Astrocyte (in vitro differentiated cells and primary cell): ENCODE measurements around the gene ZNF280D. TPM values are rescaled to one million over a fixed set of nuclear protein-coding genes. Genes with fewer than 3 reads are reported as not detected.
"Not testable (repeated sequence)": the region's sequence is repeated elsewhere in the genome, so short reads cannot be mapped to it uniquely, and the experiment has no call there.

Experiments
- DNase-seq: peaks from one replicate; pipeline ENCODE4 v3.0.0-alpha.2; 2010; ENCODE audit warnings: low read depth
- FAIRE-seq: peaks from 2 replicates; lab custom pipeline; 2011; peaks lifted over from hg19 to GRCh38; lab: Jason Lieb, UNC
- H2AFZ ChIP-seq: 2 replicates; pipeline ENCODE4 v1.6.0; 2012; ENCODE audit warnings: low read depth, low read length, inconsistent platforms
- H3K27ac ChIP-seq: 2 replicates; pipeline ENCODE4 v1.5.1; 2011; ENCODE audit warnings: low read depth, low read length, inconsistent platforms
- H3K27me3 ChIP-seq: 2 replicates; pipeline ENCODE4 v1.6.0; 2011; ENCODE audit warnings: low read length, inconsistent platforms; ENCODE audit not compliant: insufficient read depth
- H3K36me3 ChIP-seq: 2 replicates; pipeline ENCODE4 v1.5.1; 2011; ENCODE audit warnings: low read length, inconsistent platforms; ENCODE audit not compliant: insufficient read depth
- H3K4me1 ChIP-seq: 2 replicates; pipeline ENCODE4 v1.5.1; 2011; ENCODE audit warnings: low read length, inconsistent platforms; ENCODE audit not compliant: insufficient read depth
- H3K4me2 ChIP-seq: 2 replicates; pipeline ENCODE4 v1.6.0; 2012; ENCODE audit warnings: low read length, inconsistent platforms
- H3K4me3 ChIP-seq: 2 replicates; pipeline ENCODE4 v1.5.1; 2011; ENCODE audit warnings: low read depth, mild to moderate bottlenecking, low read length, inconsistent platforms; ENCODE audit not compliant: insufficient read depth
- H3K79me2 ChIP-seq: 2 replicates; pipeline ENCODE4 v1.6.0; 2012; ENCODE audit warnings: mild to moderate bottlenecking, low read length, inconsistent platforms; ENCODE audit not compliant: insufficient read depth
- H3K9ac ChIP-seq: 2 replicates; pipeline ENCODE4 v1.6.0; 2012; ENCODE audit warnings: mild to moderate bottlenecking, low read length, inconsistent platforms
- H3K9me3 ChIP-seq: 2 replicates; pipeline ENCODE4 v1.5.1; 2012; ENCODE audit warnings: low read depth, mild to moderate bottlenecking, low read length, inconsistent platforms; ENCODE audit not compliant: insufficient read depth
- H4K20me1 ChIP-seq: 2 replicates; pipeline ENCODE4 v1.6.0; 2012; ENCODE audit warnings: low read length, inconsistent platforms; ENCODE audit not compliant: insufficient read depth
- H3K27ac Mint-ChIP-seq: one replicate; pipeline ENCODE4 v1.8.0; 2021; ENCODE audit warnings: mild to moderate bottlenecking, mixed read lengths; ENCODE audit not compliant: unreplicated experiment
- H3K27me3 Mint-ChIP-seq: one replicate; pipeline ENCODE4 v1.8.0; 2021; ENCODE audit warnings: low read depth, mixed read lengths; ENCODE audit not compliant: unreplicated experiment
- H3K36me3 Mint-ChIP-seq: one replicate; pipeline ENCODE4 v1.8.0; 2021; ENCODE audit warnings: low read depth, mixed read lengths; ENCODE audit not compliant: unreplicated experiment
- H3K4me1 Mint-ChIP-seq: one replicate; pipeline ENCODE4 v1.8.0; 2021; ENCODE audit warnings: low read depth, mixed read lengths; ENCODE audit not compliant: unreplicated experiment
- H3K4me3 Mint-ChIP-seq: one replicate; pipeline ENCODE4 v1.8.0; 2021; ENCODE audit warnings: mild to moderate bottlenecking, moderate library complexity, mixed read lengths; ENCODE audit not compliant: unreplicated experiment
- H3K9me3 Mint-ChIP-seq: one replicate; pipeline ENCODE4 v1.8.0; 2021; ENCODE audit warnings: mild to moderate bottlenecking, mixed read lengths; ENCODE audit not compliant: unreplicated experiment
- CTCF ChIP-seq: IDR thresholded peaks from 2 replicates; pipeline ENCODE4 v1.5.1; 2011; ENCODE audit warnings: low read depth, mild to moderate bottlenecking, inconsistent platforms, low read length, moderate library complexity; ENCODE audit not compliant: insufficient read depth
- EZH2 ChIP-seq: IDR thresholded peaks from 2 replicates; pipeline ENCODE4 v1.6.1; 2012; ENCODE audit warnings: mild to moderate bottlenecking, low read length, inconsistent platforms; ENCODE audit not compliant: insufficient read depth
- total RNA-seq: library from RNA; stranded (reverse); gene quantifications from 2 replicates; pipeline ENCODE4 v1.2.1, GENCODE V29; 2021

ZNF280D gene
- total RNA-seq, 1 donor from 2014 or later = 13.7 TPM

DNA sequence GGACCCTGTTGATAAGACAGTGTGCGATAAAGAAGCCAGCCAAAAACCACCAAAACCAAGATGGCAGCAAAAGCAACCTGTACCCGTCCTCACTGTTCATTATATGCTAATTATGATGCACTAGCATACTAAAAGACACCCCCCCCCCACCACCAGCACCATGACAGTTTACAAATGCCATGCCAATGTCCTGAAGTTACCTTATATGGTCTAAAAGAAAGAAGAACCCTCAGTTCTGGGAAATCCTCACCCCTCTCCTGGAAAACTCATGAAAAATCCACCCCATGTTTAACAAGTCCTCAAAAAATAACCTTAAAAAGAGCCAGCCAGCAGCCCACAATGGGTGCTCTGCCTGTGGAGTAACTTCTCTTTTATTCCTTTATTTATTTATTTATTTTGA is 48.4 kb upstream of the ZNF280D start:
- no peak for TF ChIP-seq CTCF
- no peak for TF ChIP-seq EZH2
- Histone ChIP-seq H2AFZ (no peak overlapping the region), H3K27me3 (no peaks in the 10 kb centered on the region), H3K4me3 (no peak overlapping the region), H3K27ac (no peak overlapping the region), H3K9ac (no peak overlapping the region), H3K79me2 (no peaks in the 10 kb centered on the region), H4K20me1 (no peaks in the 10 kb centered on the region), H3K4me2 (no peak overlapping the region), H3K4me1 (no peaks in the 10 kb centered on the region), H3K9me3 (no peaks in the 10 kb centered on the region), H3K36me3 (no peaks in the 10 kb centered on the region)
- peaks cover 9% of the 10 kb centered on the region for H3K9me3 Mint-ChIP-seq
- FAIRE-seq = no peak
- no peaks in the 10 kb centered on the region for H3K27me3 Mint-ChIP-seq
- H3K4me1 Mint-ChIP-seq = no peaks in the 10 kb centered on the region
- no peak overlapping the region for H3K27ac Mint-ChIP-seq
- H3K4me3 Mint-ChIP-seq = no peak overlapping the region
- H3K36me3 Mint-ChIP-seq = peaks cover 2% of the 10 kb centered on the region
- no peak for DNase-seq

DNA sequence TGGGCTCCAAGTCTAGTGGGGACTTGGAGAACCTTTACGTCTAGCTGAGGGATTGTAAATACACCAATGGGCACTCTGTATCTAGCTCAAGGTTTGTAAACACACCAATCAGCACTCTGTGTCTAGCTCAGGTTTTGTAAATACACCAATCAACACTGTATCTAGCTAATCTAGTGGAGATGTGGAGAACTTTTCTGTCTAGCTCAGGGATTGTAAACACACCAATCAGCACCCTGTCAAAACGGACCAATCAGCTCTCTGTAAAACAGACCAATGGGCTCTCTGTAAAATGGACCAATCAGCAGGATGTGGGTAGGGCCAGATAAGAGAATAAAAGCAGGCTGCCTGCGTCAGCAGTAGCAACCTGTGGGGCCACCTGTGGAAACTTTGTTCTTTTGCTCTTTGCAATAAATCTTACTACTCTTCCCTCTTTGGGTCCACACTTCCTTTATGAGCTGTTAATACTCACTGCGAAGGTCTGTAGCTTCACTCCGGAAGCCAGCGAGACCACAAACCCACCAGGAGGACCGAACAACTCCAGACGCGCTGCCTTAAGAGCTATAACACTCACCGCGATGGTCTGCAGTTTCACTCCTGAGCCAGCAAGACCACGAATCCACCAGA is 46.9 kb upstream of the ZNF280D start:
- not testable (repeated sequence) for H3K27ac ChIP-seq, H3K9me3 ChIP-seq, H3K27ac Mint-ChIP-seq, H3K4me1 ChIP-seq, H3K4me3 ChIP-seq, FAIRE-seq, H3K27me3 Mint-ChIP-seq, H3K9me3 Mint-ChIP-seq, H2AFZ ChIP-seq, DNase-seq, H3K4me3 Mint-ChIP-seq, H3K36me3 Mint-ChIP-seq, H3K27me3 ChIP-seq, H3K4me1 Mint-ChIP-seq, H3K36me3 ChIP-seq, H3K79me2 ChIP-seq, H4K20me1 ChIP-seq, H3K4me2 ChIP-seq, H3K9ac ChIP-seq

- FAIRE-seq, H3K4me1 Mint-ChIP-seq, H3K36me3 ChIP-seq, H3K27ac Mint-ChIP-seq, H3K4me3 ChIP-seq, DNase-seq, H3K9me3 Mint-ChIP-seq, H3K27me3 ChIP-seq, H3K27ac ChIP-seq, H3K9me3 ChIP-seq, H3K27me3 Mint-ChIP-seq, H3K4me2 ChIP-seq, H2AFZ ChIP-seq, H3K79me2 ChIP-seq, H4K20me1 ChIP-seq, H3K36me3 Mint-ChIP-seq, H3K4me3 Mint-ChIP-seq, H3K9ac ChIP-seq, H3K4me1 ChIP-seq: not testable (repeated sequence)
Observed at GRCh38 chr15:56779449-56779848, 46.1 kb upstream of the ZNF280D start.
